Vagina (tissue), 2 donors: Measurements from ENCODE around the gene KRTAP5-9.

Experiments
- CTCF ChIP-seq, 3 experiments: fragments of 450-650 bp in 2 of 3; fragments of 200-600 bp in 1 of 3; sonication (generic) in 1 of 3; IDR thresholded peaks; one replicate each; pipeline ENCODE4 v1.5.1; 2017 to 2019; ENCODE audit warnings: antibody characterized with exemption in 3 of 3, mild to moderate bottlenecking in 2 of 3, moderate library complexity in 2 of 3
- POLR2A ChIP-seq, 2 donors: fragments of 450-650 bp; IDR thresholded peaks; one replicate each; pipeline ENCODE4 v1.6.1; 2017; ENCODE audit warnings: antibody characterized with exemption in 2 of 2, mild to moderate bottlenecking in 2 of 2, moderate library complexity in 2 of 2
- POLR2AphosphoS5 ChIP-seq, 2 donors: sonication (generic); formaldehyde crosslinking; IDR thresholded peaks; one replicate each; pipeline ENCODE4 v1.9.0; 2017; ENCODE audit warnings: antibody characterized with exemption in 2 of 2, mild to moderate bottlenecking in 2 of 2, low read depth in 1 of 2; ENCODE audit not compliant: insufficient read depth in 1 of 2

GRCh38 chr11:71499125-71499524, 49.1 kb upstream of the KRTAP5-9 start:
- TF ChIP-seq POLR2AphosphoS5 (IDR thresholded peaks at IDR 0.05; ENCODE audit: insufficient read depth in 1 of 2, low read depth in 1 of 2) (no peak), CTCF (IDR thresholded peaks at IDR 0.05) (no peak), POLR2A (IDR thresholded peaks at IDR 0.05) (no peak)
